Tibial nerve (tissue), 4 donors: ENCODE data around the gene PEX14.

Experiments
- CTCF ChIP-seq, 5 experiments: fragments of 200-600 bp in 3 of 5; fragments of 450-650 bp in 2 of 5; sonication (generic) in 3 of 5; IDR thresholded peaks; one replicate each; pipeline ENCODE4 v1.5.1; 2016 to 2019; ENCODE audit warnings: antibody characterized with exemption in 5 of 5, mild to moderate bottlenecking in 3 of 5, moderate library complexity in 2 of 5
- EP300 ChIP-seq, 2 donors: sonication (generic); formaldehyde crosslinking; IDR thresholded peaks; one replicate each; pipeline ENCODE4 v1.6.1; 2017; ENCODE audit warnings: antibody characterized with exemption in 2 of 2, mild to moderate bottlenecking in 1 of 2
- POLR2A ChIP-seq, 2 donors: fragments of 450-650 bp; IDR thresholded peaks; one replicate each; pipeline ENCODE4 v1.6.1; 2017; ENCODE audit warnings: antibody characterized with exemption in 2 of 2, mild to moderate bottlenecking in 2 of 2, moderate library complexity in 2 of 2

- no peak for TF ChIP-seq CTCF (IDR thresholded peaks at IDR 0.05)
- no peak for TF ChIP-seq POLR2A (IDR thresholded peaks at IDR 0.05)
- no peak for TF ChIP-seq EP300 (IDR thresholded peaks at IDR 0.05)
Measured at GRCh38 chr1:10429868-10430215, 44.9 kb upstream of the PEX14 start.
